Limb (tissue), 2 donors: ENCODE results near the gene PPP6R2.
"Not testable (repeated sequence)": the region's sequence is repeated elsewhere in the genome, so short reads cannot be mapped to it uniquely, and the experiment has no call there.

Source experiments
- DNase-seq, 2 donors: peaks; one replicate each; pipeline ENCODE4 v3.0.0-alpha.2; 2016; ENCODE audit errors: extremely low spot score in 2 of 2

PPP6R2 gene

DNA sequence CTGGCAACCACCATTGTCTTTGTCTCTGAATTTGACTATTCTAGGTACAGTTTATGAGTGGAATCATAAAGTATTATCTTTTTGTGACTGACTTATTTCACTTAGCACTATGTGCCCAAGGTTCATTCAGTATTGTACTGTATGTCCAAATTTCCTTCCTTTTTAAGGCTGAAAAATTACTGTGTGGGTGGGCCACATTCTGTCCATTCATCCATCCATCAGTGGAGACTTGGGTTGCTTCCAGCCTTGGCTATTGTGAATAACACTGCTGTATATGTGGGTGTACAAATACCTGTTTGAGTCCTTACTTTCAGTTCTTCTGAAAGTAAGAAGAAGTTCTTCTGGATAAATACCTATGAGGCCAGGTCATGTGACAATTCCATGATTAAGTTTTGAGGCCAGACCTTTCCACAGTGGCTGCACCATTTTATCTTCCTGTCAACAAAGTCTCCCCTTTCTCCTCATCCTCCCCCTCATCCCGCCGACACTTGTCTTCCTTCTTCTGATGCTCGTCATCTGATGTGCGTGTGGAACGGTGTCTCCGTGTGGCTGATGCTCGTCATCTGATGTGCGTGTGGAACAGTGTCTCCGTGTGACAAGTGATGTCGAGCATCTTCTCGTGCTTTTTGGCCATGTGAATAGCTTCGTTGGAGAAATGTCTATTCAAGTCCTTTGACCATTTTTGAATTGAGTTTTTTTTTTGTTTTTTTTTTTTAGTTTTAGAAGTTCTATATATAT lies 82.2 kb downstream of the PPP6R2 start:
- DNase-seq = no peak

DNA sequence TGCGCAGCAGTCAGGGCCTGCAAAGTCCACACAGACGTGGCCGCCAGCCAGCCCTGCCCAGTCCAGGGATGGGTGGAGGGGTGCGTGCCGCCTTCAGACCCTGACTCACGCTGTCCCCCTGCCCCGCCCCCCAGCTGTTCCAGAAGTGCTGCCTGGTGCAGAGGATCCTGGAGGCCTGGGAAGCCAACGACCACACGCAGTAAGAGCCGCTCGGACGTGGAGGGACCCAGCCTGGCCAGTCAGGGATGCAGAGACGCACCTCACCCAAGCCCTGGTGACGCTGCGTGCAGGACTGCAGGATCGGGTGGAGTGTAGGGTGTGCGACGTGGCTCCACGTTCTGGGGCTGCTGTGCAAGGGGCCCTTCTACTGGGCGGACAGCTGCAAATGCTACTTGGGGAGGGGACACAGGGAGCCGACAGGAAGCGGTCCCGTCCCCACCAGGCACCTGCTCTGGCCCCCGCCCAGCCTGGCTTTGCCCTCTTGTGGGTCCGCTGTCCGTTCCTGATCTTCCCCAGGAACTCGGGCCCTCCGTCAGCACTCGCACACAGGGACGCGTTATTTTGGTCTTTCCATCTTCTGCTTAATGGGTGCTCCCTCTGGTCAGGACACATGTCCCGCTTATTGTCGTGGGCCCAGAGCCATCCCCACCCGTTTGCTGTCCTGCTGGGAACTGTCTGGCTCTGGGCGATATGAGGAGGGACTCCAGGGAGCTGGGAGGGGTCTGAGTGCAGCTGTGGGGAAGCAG lies 89.2 kb downstream of the PPP6R2 start:
- DNase-seq = no peak

DNA sequence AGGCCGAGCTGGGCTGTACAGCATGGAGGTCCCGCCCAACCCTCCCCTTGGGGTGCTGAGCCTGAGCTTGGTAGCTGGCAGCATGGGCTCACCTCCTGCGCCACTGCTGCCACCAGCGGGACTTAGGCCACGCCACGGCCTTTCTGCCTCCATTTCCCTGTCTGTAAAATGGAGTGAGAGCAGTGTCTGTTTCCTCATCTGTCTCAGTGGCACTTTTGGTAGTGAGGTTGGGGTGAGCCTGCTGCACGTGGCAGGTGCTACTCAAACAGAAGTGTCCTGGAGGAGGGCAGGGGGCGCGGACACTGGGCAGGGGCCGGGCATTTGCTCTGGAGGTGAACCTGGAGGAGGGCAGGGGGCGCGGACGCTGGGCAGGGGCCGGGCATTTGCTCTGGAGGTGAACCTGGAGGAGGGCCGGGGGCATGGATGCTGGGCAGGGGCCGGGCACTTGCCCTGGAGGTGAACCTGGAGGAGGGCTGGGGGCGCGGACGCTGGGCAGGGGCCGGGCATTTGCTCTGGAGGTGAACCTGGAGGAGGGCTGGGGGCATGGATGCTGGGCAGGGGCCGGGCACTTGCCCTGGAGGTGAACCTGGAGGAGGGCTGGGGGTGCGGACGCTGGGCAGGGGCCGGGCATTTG lies 89.9 kb downstream of the PPP6R2 start:
- not testable (repeated sequence) for DNase-seq

DNA sequence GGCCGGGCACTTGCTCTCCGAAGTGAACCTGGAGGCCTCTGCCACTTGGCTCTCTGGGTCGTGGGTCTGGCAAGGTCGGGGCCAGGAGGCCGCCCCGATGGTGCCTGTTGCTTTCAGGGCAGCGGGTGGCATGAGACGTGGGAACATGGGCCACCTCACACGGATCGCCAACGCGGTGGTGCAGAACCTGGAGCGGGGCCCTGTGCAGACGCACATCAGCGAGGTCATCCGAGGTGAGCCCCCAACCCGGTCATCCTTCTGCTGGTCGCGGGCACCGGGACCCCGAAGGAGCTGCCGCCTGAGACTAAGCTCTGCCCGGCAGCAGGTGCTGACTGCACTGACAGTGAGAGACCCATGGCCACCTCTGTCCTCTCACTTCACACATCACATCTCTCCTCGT lies 91.7 kb downstream of the PPP6R2 start:
- DNase-seq = no peak

DNA sequence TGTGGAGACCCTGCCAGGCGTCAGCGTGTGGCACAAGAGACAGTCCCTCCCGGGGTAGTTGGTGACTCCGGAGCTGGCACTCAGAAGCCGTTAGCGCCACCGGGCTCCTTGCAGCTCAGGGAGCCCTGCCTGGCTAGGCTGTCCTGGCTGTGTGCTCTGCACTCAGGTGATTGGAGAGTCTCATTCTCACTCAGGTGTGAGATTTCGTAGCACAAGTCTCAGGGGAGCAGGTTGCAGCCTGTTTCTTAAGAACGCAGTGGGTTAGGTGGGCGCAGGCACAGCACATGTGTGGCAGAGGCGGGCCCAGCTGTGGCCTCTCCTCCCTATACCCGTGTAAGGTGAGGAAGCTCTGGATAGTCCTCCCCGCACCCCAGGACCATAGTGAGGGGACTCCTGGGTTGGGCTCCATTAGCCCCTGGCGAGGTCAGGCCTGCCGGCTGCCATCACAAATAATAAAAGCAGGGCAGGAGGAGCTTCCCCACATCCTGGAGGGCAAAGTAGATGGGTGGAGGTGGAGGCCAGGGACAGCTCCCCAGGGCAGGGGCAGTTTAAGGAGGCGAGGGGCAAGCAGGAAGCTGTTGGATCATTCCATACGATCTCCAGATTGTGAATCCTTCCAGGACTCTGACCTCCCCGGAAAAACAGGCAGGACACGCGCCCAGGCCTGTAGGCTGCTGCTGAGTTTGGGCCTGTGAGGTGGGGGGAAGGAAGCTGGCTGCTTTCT lies 92.3 kb downstream of the PPP6R2 start:
- DNase-seq = no peak

DNA sequence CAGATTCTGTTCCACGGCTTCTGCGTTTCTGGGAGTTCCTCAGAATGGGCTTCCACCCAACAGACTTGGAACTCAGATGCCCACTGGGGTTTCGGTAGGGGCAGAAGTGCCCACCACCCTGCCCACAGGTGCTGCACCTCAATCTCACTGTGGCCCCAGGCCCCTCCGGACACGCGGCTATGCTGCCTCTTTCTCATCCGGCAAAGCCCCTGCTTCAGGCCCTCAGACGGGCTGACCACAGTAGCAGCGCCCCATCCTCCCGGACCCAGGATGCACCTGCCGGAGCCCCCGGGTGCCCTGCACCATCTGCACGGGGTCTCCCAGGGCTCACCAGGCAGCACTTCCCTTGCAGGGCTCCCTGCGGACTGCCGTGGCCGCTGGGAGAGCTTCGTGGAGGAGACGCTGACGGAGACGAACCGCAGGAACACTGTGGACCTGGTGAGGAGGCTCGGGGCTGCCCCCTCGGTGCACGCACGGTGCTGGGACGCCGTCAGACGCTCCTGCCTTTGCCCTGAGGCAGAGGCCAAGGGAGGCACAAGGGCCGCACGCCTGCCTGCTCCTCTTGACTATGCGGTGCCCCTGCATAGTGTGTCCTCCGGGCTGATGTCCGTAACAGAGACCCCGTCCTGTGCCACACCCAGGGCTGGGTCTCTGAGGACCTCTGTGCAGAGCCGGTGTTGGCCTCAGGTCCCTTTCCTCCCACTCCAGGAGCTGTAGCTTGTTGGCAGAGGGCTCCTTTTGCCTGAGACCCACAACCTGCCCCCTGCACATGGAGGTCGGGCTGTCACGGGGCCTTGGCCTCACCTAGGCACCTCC lies 93.1 kb downstream of the PPP6R2 start:
- DNase-seq = no peak

DNA sequence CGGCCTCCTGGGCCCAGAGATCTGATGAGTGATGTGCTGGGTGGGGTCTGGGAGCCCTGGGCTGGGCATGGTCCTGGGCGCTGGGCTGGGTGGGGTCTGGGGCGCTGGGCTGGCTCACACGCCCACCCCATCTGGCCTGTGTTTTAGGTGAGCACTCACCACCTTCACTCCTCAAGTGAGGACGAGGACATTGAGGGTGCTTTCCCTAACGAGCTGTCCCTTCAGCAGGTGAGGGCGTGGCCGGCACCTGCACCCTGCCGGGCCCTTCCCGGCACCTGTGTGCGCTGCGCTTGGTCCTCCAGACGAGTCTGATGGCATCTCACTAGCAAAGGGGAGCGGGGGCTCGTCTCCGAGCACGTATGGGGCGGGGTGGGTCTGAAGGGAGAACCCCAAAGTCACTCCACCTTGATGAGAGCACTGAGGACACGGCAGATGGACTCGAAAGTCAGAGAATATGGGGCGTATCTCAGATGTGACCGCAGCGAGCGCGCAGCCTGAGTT lies 93.8 kb downstream of the PPP6R2 start:
- DNase-seq = no peak

DNA sequence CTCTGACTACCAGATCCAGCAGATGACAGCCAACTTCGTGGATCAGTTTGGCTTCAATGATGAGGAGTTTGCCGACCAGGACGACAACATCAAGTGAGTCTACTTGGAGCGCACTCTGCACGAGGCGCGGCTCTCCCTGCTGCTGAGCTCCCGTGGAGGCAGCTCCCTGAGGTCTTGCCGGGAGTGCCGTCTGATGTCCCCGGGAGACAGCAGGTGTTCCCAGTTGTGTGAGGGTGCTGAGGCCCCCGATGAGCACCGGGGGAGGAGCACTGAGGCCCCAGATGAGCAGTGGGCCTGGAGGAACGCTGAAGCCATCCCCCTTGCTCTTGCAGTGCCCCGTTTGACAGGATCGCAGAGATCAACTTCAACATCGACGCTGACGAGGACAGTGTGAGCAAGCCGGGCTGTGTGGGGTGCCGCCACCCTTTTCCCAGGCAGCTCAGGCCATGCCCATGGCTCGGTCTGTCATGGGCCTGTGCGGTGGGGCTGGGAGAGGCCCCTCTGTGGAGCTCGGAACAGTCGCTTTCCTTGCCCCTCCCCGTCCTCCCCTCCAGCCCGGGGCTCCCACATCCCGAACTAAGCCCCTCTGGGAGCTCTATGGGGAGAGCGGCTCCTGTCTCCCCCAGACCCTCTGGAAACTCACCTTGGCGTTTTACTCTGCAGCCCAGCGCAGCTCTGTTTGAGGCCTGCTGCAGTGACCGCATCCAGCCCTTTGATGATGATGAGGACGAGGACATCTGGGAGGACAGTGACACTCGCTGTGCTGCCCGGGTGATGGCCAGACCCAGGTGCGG lies 94.6 kb downstream of the PPP6R2 start:
- no peak for DNase-seq

DNA sequence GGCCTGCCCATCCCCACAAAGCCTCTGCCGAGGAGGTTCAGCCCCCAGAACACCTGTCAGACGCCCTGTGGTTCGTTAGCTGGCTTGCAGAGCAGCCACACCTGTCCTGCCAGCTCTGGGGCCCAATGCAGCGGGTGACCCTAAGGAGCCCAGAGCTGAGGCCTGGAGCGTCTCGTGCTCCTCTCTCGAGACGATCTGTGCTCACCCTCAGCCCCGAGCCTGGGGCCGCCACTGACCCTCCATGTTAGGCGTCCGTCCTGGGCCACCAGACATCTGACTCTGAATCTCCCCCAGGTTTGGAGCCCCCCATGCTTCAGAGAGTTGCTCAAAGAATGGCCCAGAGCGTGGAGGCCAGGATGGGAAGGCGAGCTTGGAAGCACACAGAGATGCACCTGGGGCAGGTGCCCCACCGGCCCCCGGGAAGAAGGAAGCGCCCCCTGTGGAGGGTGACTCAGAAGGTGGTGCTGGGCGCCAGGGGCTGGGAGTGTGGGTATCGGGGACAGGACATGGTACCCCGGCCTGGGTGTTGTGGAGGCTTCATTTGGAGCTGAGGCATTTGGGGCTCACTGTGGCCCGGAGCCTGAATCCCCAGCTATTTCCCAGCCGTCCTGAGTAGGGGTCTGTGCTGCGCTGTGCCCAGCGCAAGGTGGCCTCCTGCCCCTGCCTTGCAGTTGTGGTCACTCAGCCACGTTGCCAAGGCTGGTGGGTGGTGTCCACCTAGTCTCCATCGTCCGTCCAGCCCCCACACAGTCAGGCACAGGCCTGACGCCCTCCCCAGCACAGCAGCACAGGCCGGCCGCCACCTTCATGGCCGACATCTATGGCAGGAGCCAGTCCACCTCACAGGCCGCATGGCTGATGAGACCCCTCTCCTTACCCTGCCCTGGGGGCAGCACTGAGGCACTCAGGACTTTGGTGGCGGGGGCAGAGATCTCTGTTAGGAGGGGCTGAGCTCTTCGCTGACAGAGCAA lies 95.5 kb downstream of the PPP6R2 start:
- DNase-seq = no peak

DNA sequence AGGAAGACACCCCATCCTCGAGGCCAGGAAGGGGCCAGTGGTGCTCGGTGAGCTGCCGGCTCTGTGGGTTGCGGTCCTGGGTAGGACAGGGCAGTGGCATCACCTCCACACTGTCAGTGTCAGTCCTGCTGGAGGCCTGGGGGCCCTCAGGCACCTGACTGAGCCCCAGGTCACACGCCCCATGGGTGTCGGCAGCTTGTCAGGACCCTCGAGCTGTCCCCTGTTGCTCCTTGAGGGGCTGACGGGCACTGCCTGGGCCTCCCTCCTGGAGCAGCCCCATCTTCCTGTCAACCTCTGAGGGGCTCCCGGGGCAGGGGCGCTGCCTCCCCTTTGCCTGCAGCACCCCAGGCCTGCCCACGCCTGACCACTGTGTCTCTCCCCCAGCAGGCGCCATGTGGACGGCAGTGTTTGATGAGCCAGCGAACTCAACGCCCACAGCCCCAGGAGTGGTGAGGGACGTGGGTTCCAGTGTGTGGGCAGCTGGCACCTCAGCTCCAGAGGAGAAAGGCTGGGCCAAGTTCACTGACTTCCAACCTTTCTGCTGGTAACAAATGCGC lies 96.3 kb downstream of the PPP6R2 start:
- DNase-seq = no peak

DNA sequence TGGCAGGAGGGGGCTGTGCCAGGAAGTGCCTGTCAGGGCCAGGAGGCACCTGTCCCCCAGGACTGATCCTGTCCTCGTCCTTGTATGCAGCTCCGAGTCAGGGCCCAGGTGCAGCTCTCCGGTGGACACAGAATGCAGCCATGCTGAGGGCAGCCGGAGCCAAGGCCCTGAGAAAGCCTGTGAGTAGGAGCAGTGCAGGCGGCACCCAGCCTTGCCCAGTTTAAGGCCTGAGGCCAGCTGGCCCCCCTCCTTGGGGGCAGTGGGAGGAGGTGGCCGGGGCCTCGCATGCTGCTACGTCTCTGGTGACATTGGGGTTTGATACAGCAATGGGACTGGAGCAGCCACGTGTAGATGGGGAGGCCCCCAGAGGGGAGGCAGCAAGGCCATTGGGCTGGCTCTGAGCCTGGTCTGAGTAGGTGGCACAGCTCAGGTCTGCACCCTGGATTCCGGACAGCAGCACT lies 96.8 kb downstream of the PPP6R2 start:
- no peak for DNase-seq

DNA sequence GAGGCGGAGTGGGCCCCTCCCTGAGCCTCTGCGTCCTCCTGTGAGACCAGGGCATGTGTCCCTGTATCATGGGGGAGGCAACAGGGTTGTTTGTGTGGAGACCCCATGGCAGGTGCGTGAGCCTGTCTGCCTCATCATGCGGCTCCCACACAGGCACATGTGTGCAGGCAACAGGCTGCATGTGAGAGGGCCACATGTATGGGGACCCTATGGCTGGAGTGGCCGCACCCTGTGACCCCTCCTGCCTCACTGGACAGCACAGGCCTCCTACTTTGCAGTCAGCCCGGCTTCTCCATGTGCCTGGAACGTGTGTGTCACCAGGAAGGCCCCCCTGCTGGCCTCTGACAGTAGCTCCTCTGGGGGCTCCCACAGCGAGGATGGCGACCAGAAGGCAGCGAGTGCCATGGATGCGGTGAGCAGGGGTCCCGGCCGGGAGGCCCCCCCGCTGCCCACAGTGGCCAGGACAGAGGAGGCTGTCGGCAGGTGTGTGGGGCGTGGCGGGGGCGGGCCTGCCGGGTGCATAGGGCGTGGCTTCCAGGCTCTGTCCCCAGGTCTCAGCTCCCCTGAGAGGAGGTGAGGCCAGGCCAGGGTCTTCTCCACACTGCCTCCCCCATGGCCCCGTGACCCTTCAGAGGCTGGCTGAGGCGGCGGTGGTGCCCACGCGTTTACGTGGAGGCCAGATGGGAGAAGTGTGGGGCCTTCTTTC lies 97.6 kb downstream of the PPP6R2 start:
- no peak for DNase-seq

DNA sequence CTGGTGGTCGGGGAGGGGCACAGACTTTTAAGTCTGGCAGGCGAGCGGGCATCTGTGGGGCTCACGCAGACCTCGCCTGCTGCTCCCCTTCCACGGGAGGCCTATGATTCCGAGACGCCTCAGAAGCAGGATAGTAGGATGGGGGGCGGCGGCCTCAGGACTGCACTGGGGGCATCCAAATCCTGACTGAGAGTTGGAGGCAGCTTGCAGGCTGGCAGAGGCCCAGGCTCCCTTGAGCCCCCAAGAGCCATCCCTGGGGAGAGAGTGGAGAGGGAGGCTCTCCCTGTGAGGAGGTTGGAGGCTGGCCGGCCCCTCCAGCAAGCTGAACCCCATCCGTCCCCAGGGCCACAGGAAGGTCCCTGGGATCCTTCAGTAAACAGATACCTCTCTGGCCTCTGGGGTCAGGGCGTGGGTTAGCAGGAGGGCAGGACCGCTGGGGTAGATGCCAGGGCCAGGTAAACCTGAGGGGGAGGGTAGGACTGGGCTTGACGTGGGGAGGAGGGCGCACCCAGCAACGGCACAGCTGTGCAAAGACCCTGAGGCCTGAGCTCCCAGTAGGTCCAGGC lies 98.4 kb downstream of the PPP6R2 start:
- no peak for DNase-seq

DNA sequence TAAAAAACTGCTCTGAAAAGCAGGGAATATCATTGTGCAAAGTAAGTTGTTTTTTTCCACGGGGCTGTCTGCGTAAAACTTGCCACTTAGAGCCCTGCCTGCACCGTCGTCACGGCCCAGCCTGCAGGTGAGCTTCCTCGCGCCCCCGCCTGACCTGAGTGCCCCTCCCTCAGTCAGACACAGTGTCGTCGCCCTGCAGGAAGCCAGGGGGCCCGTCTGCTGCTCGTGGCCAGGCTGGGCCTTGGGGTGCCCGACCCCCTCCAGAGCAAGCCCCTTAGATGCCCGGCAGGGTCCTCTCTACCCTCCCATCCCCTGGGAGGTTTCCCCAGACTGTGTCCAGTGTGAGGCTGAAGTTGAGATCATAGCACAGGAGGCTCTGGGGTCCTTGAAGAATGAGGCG lies 100.1 kb downstream of the PPP6R2 start:
- DNase-seq = no peak

DNA sequence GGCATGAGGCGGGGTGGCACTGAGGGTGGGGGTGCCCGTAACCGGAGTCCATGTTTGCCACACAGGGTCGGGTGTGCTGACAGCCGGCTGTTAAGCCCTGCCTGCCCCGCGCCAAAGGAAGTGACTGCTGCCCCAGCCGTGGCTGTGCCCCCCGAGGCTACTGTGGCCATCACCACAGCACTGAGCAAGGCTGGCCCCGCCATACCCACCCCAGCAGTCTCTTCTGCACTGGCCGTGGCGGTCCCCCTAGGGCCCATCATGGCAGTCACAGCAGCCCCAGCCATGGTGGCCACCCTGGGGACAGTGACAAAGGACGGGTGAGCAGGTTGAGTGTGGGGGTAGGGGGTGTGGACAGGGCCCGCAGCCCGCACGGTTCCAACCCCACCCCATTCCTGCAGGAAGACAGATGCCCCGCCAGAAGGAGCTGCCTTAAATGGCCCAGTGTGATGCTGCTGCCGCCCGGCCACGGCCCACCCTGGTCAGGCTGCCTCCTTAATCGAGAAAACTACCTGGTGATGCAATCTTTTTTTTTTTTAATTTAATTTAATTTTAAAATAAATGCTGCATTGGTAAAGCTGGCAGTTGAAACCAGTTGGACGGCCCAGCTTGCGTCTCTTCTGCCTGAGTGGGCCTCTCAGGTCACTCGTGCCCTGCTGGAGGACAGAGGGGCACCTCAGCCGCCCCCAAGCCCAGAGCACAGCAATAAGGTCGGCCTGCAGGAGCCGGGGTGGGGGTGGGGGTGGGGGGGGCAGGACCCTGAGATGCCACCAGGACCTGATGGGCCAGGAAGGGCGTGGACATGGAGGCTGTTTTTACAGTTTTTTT lies 100.9 kb downstream of the PPP6R2 start:
- no peak for DNase-seq

DNA sequence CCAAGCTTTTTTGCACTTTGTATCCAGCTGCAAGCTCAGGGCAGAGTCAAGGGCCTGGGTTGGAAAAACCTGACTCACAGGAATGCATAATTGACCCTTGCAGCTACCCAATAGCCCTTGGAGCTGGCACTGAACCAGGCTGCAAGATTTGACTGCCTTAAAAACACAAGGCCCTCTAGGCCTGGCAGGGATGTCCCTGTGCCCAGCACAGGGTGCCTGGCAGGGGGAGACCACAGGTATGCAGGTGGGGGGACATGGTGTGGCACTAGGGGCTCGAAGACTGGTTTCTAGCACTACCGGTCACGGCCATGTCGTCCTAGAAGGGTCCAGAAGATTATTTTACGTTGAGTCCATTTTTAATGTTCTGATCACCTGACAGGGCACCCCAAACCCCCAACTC lies 101.5 kb downstream of the PPP6R2 start:
- DNase-seq = no peak
